ENCODE results near the gene UTY.

DNA sequence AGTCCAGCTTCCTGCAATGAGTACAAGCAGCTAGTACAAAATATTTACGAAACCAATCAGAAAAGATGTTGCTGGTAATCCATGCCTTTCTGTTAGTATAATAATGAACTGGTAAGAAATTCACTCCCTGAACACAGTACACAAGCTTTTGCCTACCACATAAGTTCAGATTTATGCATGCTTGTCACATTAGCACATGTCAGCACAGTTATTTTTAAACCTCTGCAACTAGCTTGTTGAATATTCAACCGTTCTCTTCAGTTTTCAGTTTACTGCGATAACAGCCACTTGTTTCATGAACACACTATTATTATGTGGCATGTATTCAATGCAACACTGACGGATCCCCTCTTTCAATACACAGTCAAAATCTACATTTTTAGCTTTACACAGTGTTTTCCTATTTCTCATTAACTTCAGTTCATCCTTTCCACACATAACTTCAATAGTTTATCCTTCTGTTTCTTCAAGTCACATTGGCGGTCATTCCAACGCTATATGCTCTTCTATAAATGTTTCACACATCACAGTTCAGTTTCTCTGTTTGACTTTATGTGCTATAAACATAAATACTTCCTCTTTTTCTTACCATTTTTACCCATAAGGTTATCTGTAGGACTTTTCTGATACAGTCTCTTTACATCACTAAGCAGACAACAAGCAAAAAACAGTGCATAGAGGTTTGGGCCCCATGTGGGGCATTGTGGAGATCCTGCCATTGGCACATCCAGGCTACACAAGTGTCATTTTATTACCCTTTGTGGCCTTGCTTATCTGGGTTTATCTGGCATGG, 62.8 kb downstream of the UTY start:
- TF ChIP-seq, protein P1, sequence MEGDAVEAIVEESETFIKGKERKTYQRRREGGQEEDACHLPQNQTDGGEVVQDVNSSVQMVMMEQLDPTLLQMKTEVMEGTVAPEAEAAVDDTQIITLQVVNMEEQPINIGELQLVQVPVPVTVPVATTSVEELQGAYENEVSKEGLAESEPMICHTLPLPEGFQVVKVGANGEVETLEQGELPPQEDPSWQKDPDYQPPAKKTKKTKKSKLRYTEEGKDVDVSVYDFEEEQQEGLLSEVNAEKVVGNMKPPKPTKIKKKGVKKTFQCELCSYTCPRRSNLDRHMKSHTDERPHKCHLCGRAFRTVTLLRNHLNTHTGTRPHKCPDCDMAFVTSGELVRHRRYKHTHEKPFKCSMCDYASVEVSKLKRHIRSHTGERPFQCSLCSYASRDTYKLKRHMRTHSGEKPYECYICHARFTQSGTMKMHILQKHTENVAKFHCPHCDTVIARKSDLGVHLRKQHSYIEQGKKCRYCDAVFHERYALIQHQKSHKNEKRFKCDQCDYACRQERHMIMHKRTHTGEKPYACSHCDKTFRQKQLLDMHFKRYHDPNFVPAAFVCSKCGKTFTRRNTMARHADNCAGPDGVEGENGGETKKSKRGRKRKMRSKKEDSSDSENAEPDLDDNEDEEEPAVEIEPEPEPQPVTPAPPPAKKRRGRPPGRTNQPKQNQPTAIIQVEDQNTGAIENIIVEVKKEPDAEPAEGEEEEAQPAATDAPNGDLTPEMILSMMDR (IDR thresholded peaks at IDR 0.05) = no peak
- no peak for TF ChIP-seq POLR2AphosphoS5 (IDR thresholded peaks at IDR 0.05)
- TF ChIP-seq POLR2A (IDR thresholded peaks at IDR 0.05) = no peak

Measured in breast epithelium (tissue), 3 donors.